ENCODE data around the gene MRC1.

The MRC1 gene

GRCh38 chr10:17904564-17904963 is 95.4 kb downstream of the MRC1 start:
- no peak overlapping the region for H3K9ac ChIP-seq (ENCODE audit: low read depth, low read length, poor library complexity, severe bottlenecking)
- TF ChIP-seq CTCF (conservative IDR thresholded peaks at IDR 0.05; ENCODE audit: low read length) (no peak), EZH2phosphoT487 (IDR thresholded peaks at IDR 0.05; ENCODE audit: borderline replicate concordance) (no peak)
- H3K4me1 ChIP-seq (ENCODE audit: insufficient read depth, low read length, poor library complexity, severe bottlenecking), result no peaks in the 10 kb centered on the region
- H2AFZ ChIP-seq (ENCODE audit: low read length), result peak overlapping the region; percentile 21
- H3K79me2 ChIP-seq (ENCODE audit: insufficient read depth, low read length), result no peaks in the 10 kb centered on the region
- no peak overlapping the region for H3K4me2 ChIP-seq (ENCODE audit: low read depth, low read length, poor library complexity, severe bottlenecking)
- no peaks in the 10 kb centered on the region for H3F3A ChIP-seq (ENCODE audit: low read depth)
- H3K4me3 ChIP-seq (ENCODE audit: low read length, poor library complexity, severe bottlenecking), result no peak overlapping the region
- no peaks in the 10 kb centered on the region for H3K27me3 ChIP-seq (ENCODE audit: insufficient read depth, low read length, poor library complexity, severe bottlenecking)
- H3K36me3 ChIP-seq (ENCODE audit: insufficient read depth, low read length), result no peaks in the 10 kb centered on the region
- no peaks in the 10 kb centered on the region for H3K9me3 ChIP-seq (ENCODE audit: insufficient read depth, low read depth, low read length)
- H3K9me2 ChIP-seq (replicated peaks; ENCODE audit: low read depth, low read length), result no peaks in the 10 kb centered on the region
- no peaks in the 10 kb centered on the region for H4K20me1 ChIP-seq (ENCODE audit: insufficient read depth, low read length, poor library complexity, severe bottlenecking)

- Histone ChIP-seq H4K20me1 (ENCODE audit: insufficient read depth, low read length, poor library complexity, severe bottlenecking) (no peaks in the 10 kb centered on the region), H3K36me3 (ENCODE audit: insufficient read depth, low read length) (no peaks in the 10 kb centered on the region), H3K9me2 (replicated peaks; ENCODE audit: low read depth, low read length) (no peaks in the 10 kb centered on the region), H3K79me2 (ENCODE audit: insufficient read depth, low read length) (no peaks in the 10 kb centered on the region), H3K9ac (ENCODE audit: low read depth, low read length, poor library complexity, severe bottlenecking) (no peak overlapping the region), H3F3A (ENCODE audit: low read depth) (no peaks in the 10 kb centered on the region), H3K4me1 (ENCODE audit: insufficient read depth, low read length, poor library complexity, severe bottlenecking) (no peaks in the 10 kb centered on the region), H3K4me3 (ENCODE audit: low read length, poor library complexity, severe bottlenecking) (no peak overlapping the region), H3K9me3 (ENCODE audit: insufficient read depth, low read depth, low read length) (no peaks in the 10 kb centered on the region), H3K27me3 (ENCODE audit: insufficient read depth, low read length, poor library complexity, severe bottlenecking) (no peaks in the 10 kb centered on the region), H3K4me2 (ENCODE audit: low read depth, low read length, poor library complexity, severe bottlenecking) (no peak overlapping the region), H2AFZ (ENCODE audit: low read length) (peak overlapping the region; percentile 21; the same call in 1 of the 2 replicates)
- TF ChIP-seq EZH2phosphoT487 (IDR thresholded peaks at IDR 0.05; ENCODE audit: borderline replicate concordance) (no peak), CTCF (conservative IDR thresholded peaks at IDR 0.05; ENCODE audit: low read length) (no peak)
Observed at GRCh38 chr10:17905491-17905890, 96.3 kb downstream of the MRC1 start.

GRCh38 chr10:17906002-17906401 is 96.9 kb downstream of the MRC1 start:
- Histone ChIP-seq H4K20me1 (ENCODE audit: insufficient read depth, low read length, poor library complexity, severe bottlenecking) (no peaks in the 10 kb centered on the region), H3K27me3 (ENCODE audit: insufficient read depth, low read length, poor library complexity, severe bottlenecking) (no peaks in the 10 kb centered on the region), H3K4me1 (ENCODE audit: insufficient read depth, low read length, poor library complexity, severe bottlenecking) (no peaks in the 10 kb centered on the region), H3K36me3 (ENCODE audit: insufficient read depth, low read length) (no peaks in the 10 kb centered on the region), H3K4me3 (ENCODE audit: low read length, poor library complexity, severe bottlenecking) (no peak overlapping the region), H3K9ac (ENCODE audit: low read depth, low read length, poor library complexity, severe bottlenecking) (no peak overlapping the region), H3K9me2 (replicated peaks; ENCODE audit: low read depth, low read length) (no peaks in the 10 kb centered on the region), H2AFZ (ENCODE audit: low read length) (no peak overlapping the region), H3K9me3 (ENCODE audit: insufficient read depth, low read depth, low read length) (no peaks in the 10 kb centered on the region), H3K4me2 (ENCODE audit: low read depth, low read length, poor library complexity, severe bottlenecking) (no peak overlapping the region), H3F3A (ENCODE audit: low read depth) (no peaks in the 10 kb centered on the region), H3K79me2 (ENCODE audit: insufficient read depth, low read length) (no peaks in the 10 kb centered on the region)
- TF ChIP-seq EZH2phosphoT487 (IDR thresholded peaks at IDR 0.05; ENCODE audit: borderline replicate concordance) (no peak), CTCF (conservative IDR thresholded peaks at IDR 0.05; ENCODE audit: low read length) (no peak)

All from Loucy (cell line).